ENCODE data around the gene MBTD1.

Gene MBTD1

DNA sequence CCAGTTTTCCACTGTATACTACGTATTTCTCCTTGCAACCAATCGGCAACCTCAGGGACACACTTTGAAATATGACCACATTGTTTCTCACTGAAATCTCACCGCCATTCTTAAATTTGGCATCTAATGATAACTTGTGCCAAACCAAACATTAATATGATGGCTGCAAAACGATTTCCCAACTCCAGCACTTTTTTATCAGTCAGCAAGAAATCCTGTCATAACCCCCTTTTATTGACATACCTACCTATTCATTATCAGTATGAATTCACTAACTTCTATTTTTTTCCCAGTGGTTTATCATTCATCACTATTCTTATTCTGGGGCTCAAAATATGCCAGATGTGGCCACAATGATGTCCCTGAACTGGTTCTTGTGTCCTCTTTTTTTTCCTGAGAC is 15.8 kb downstream of the MBTD1 start:
- TF ChIP-seq, protein P1, sequence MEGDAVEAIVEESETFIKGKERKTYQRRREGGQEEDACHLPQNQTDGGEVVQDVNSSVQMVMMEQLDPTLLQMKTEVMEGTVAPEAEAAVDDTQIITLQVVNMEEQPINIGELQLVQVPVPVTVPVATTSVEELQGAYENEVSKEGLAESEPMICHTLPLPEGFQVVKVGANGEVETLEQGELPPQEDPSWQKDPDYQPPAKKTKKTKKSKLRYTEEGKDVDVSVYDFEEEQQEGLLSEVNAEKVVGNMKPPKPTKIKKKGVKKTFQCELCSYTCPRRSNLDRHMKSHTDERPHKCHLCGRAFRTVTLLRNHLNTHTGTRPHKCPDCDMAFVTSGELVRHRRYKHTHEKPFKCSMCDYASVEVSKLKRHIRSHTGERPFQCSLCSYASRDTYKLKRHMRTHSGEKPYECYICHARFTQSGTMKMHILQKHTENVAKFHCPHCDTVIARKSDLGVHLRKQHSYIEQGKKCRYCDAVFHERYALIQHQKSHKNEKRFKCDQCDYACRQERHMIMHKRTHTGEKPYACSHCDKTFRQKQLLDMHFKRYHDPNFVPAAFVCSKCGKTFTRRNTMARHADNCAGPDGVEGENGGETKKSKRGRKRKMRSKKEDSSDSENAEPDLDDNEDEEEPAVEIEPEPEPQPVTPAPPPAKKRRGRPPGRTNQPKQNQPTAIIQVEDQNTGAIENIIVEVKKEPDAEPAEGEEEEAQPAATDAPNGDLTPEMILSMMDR (IDR thresholded peaks at IDR 0.05) = no peak

DNA sequence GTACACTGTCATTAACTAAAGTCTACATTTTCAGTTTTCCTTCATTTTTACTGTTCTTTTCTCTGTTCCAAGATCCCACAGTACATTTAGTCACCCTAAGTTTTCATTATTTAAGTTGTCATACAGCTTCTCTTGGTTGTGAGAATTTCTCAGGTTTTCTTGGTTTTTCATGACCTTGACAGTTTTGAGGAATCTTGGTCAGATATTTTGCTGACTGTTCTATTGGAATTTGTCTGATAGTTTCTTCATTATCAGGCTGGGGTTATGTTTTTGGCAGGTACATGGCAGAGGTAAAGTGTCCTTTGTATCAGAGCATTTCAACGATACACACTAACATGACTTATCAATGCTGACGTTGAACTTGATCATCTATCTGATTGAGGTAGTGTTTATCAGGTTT is 19.6 kb downstream of the MBTD1 start:
- TF ChIP-seq, protein P1 (IDR thresholded peaks at IDR 0.05) = no peak

DNA sequence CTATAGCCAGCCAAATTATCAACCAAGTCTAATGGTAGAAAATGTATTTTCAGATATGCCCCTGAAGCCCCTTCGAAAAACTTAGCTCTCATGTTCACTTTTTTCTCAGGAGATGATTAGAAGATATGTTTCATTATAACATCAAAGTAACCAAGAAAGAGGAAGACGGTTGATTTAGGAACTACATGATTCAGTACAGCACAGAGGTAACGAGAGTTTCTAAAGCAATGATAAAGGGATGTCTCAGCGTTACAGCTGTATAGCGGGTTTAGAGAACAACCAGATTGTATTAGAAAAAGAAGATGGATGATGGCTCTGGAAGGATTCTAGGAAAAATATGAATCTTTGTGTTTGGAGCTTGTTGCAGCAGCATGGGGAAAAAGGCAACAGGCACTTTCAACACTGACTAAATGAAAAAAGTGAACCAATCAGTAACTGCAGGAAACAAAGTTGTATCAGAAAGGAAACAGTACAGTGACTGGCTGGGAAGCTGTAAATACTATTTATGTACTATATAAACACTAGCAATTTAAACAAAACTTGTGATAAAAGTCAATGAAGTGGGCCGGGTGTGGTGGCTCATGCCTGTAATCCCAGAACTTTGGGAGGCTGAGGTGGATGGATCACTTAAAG is 21.5 kb downstream of the MBTD1 start:
- TF ChIP-seq, protein P1 (IDR thresholded peaks at IDR 0.05) = no peak

DNA sequence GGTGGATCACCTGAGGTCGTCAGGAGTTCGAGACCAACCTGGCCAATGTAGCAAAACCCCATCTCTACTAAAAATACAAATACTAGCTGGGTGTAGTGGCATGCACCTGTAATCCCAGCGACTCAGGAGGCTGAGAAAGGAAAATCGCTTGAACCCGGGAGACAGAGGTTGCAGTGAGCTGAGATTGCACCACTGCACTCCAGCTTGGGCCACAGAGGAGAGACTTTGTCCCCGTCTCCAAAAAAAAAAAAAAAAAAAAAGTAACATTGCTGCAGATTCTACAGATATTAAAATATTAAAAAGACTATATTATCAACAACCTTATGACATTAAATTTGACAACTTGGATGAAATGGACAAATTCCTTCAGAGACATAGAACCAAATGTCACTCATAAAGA is 25.7 kb downstream of the MBTD1 start:
- TF ChIP-seq, protein P1 (IDR thresholded peaks at IDR 0.05) = no peak

DNA sequence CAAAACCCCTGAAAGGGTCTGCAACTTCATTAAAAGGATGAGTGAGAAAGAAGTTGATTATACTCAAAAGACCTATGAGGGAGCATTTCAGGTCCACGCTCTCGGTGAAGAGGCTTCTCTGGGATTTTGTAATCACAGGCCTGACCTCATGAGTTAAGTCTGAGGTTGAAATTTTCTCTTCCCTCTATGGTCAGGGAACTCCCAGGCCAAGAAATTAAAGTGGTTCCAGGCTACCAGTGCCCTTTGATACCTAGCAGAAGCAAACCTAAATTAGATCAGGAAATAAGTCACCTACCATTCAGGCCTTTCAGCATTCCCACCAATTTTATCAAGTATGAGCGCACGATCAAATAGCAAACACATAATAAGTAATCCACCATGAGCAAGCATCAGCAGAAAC is 27.9 kb downstream of the MBTD1 start:
- TF ChIP-seq, protein P1 (IDR thresholded peaks at IDR 0.05) = no peak

DNA sequence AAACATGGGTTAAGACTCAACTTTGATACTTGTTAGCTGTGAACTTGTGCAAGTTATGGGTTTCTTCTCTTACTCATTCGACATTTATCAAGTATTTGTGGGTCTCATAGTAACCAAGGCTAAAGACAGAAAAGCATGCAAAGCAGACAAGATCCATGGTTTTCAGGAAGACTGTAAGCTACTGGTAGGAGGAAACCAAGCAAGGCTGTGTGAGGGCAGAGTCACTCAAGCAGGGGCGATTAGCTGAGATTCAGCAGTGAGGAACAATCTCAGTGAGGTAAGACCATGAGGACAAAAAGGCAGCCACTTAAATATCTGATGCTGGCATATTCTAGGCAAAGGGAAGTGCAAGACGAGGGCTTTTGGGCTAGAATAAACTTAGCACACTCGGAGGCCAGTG is 29.5 kb downstream of the MBTD1 start:
- TF ChIP-seq, protein P1 (IDR thresholded peaks at IDR 0.05) = no peak

DNA sequence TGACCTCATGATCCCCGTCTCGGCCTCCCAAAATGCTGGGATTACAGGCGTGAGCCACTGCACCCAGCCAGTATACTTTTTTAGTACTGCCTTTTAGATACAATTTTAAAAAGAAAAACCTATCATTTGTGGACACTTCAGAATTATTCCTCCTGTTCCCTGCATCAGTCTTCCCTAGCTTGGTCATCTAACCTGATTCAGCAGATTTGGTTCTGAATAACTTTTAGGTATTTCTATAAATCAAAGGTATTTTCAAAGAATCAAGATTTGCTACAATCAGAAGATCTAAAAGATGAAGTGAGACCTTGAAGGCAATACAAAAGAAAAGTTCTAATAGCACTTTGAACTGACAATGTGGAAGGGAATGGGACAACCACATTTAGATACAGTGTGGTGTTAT is 30.0 kb downstream of the MBTD1 start:
- TF ChIP-seq, protein P1 (IDR thresholded peaks at IDR 0.05) = no peak

DNA sequence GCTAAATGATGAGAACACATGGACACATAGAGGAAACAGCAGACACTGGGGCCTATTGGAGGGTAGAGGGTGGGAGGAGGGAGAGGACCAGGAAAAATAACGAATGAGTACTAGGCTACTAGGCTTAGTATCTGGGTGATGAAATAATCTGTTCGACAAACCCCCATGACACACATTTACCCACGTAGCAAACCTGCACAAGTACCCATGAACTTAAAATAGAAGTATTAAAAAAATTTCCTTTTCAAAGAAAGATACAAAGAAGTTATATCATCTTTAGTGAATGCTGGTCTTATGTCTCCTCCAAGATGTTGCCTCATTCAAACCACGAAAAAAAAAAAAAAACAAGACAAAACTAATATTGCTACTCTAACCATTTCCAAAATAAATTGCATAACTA is 31.7 kb downstream of the MBTD1 start:
- TF ChIP-seq, protein P1 (IDR thresholded peaks at IDR 0.05) = no peak

All from LNCAP (cell line).